Panc1 (cell line): ENCODE data around the gene STXBP5L. TPM values are rescaled to one million over a fixed set of nuclear protein-coding genes. Genes with fewer than 3 reads are reported as not detected.

ENCODE experiments used
- ATAC-seq: fragments of 200-7000 bp; cut with Tn5 transposase; 2 replicates; pipeline ENCODE4 v1.9.1; 2020; ENCODE audit warnings: mild to moderate bottlenecking, moderate library complexity
- BruUV-seq: library from RNA; stranded (reverse); fragments of 400-500 nt; replicated peaks from 2 replicates; lab custom pipeline; 2021; lab: Mats Ljungman, UMichigan
- CTCF ChIA-PET: fragments of 300-600 bp; sonication (Branson Sonifier 250); formaldehyde crosslinking; loops from one replicate; lab custom pipeline; 2022; ENCODE audit warnings: antibody characterized with exemption; lab: Charles Lee
- POLR2A ChIA-PET: fragments of 300-600 bp; sonication (Branson Sonifier 250); formaldehyde crosslinking; loops from one replicate; lab custom pipeline; 2022; ENCODE audit warnings: antibody characterized with exemption; lab: Charles Lee
- DNase-seq: peaks from one replicate; pipeline ENCODE4 v3.0.0-alpha.2; 2010; ENCODE audit warnings: low read depth, low spot score
- H3K27ac ChIP-seq: 2 replicates; pipeline ENCODE4 v1.5.1; 2011; ENCODE audit warnings: mild to moderate bottlenecking, low read length, inconsistent platforms
- H3K27me3 ChIP-seq: fragments of 200-500 bp; sonication (Bioruptor generic); 2 replicates; pipeline ENCODE4 v1.6.0; 2014; ENCODE audit warnings: low read length, inconsistent platforms; ENCODE audit not compliant: control insufficient read depth, insufficient read depth
- H3K36me3 ChIP-seq: fragments of 200-500 bp; sonication (Bioruptor generic); 2 replicates; pipeline ENCODE4 v1.5.1; 2014; ENCODE audit warnings: inconsistent platforms, mild to moderate bottlenecking, low read length, moderate library complexity; ENCODE audit not compliant: control insufficient read depth, insufficient read depth
- H3K4me1 ChIP-seq: 2 replicates; pipeline ENCODE4 v1.5.1; 2011; ENCODE audit warnings: inconsistent platforms, mild to moderate bottlenecking, low read length, moderate library complexity; ENCODE audit not compliant: control insufficient read depth, insufficient read depth
- H3K4me3 ChIP-seq, 2 experiments: 2 replicates each; pipeline ENCODE4 v1.5.1; 2011 to 2012; ENCODE audit warnings: low read depth in 2 of 2, low read length in 2 of 2, mild to moderate bottlenecking in 2 of 2, inconsistent platforms in 1 of 2, moderate library complexity in 1 of 2
- H3K9me3 ChIP-seq: fragments of 200-500 bp; sonication (Bioruptor generic); 2 replicates; pipeline ENCODE4 v1.5.1; 2014; ENCODE audit warnings: low read depth, mild to moderate bottlenecking, inconsistent platforms, low read length, moderate library complexity; ENCODE audit not compliant: control insufficient read depth, insufficient read depth
- CTCF ChIP-seq: fragments of 450-650 bp; IDR thresholded peaks from 2 replicates; pipeline ENCODE4 v1.5.1; 2017; ENCODE audit warnings: mild to moderate bottlenecking
- POLR2AphosphoS5 ChIP-seq: IDR thresholded peaks from 2 replicates; pipeline ENCODE4 v1.6.1; 2012; ENCODE audit warnings: mild to moderate bottlenecking, low read depth, low read length, moderate library complexity
- REST ChIP-seq, 2 experiments: IDR thresholded peaks; 2 replicates each; pipeline ENCODE4 v1.6.1; 2011 to 2012; ENCODE audit warnings: low read depth in 2 of 2, control low read depth in 1 of 2, low read length in 1 of 2, mild to moderate bottlenecking in 1 of 2, moderate library complexity in 1 of 2; ENCODE audit not compliant: insufficient read depth in 1 of 2
- SIN3A ChIP-seq: IDR thresholded peaks from 2 replicates; pipeline ENCODE4 v1.6.1; 2012; ENCODE audit warnings: low read depth, mild to moderate bottlenecking, low read length, moderate library complexity, borderline replicate concordance; ENCODE audit not compliant: insufficient read depth
- TCF7L2 ChIP-seq: IDR thresholded peaks from 2 replicates; pipeline ENCODE4 v1.6.1; 2011; ENCODE audit warnings: mild to moderate bottlenecking, low read depth, low read length, inconsistent platforms
- in situ Hi-C: cut with HindIII; loops from 2 replicates; pipeline ENCODE4 v1.10.0; 2016; ENCODE audit warnings: low sequenced_read_pairs, low pct_unique_long_range_greater_than_20kb
- intact Hi-C: fragments of 100-400 bp; cut with micrococcal nuclease; formaldehyde crosslinking; loops from one replicate; pipeline ENCODE4 v1.10.0; 2022; ENCODE audit not compliant: unreplicated experiment
- total RNA-seq: library from RNA; stranded (reverse); gene quantifications from one replicate; pipeline ENCODE4 v1.2.1, GENCODE V29; 2021; ENCODE audit not compliant: unreplicated experiment

Gene STXBP5L
- total RNA-seq, 1 experiment from 2014 or later: 0.05 TPM

GRCh38 chr3:121126707-121127035 lies 218.7 kb downstream of the STXBP5L start:
- H3K9me3 ChIP-seq: no peaks in the 10 kb centered on the region
- intact Hi-C loops: no loop called here
- H3K27me3 ChIP-seq: no peaks in the 10 kb centered on the region
- ATAC-seq (no peak), DNase-seq (no peak)
- no peak for TF ChIP-seq SIN3A
- no peak overlapping the region for H3K4me3 ChIP-seq
- H3K27ac ChIP-seq: no peak overlapping the region
- H3K4me1 ChIP-seq: no peaks in the 10 kb centered on the region
- in situ Hi-C loops: no loop called here
- CTCF ChIA-PET: no interaction called here
- no peaks in the 10 kb centered on the region for H3K36me3 ChIP-seq
- POLR2A ChIA-PET: no interaction called here
- no TSS peak for BruUV-seq

GRCh38 chr3:121152573-121152972 lies 244.6 kb downstream of the STXBP5L start:
- in situ Hi-C loops (no loop called here), intact Hi-C loops (no loop called here)
- 0 out of 2 replicates have a peak, but pooled peaks cover 3% of the 10 kb centered on the region for H3K9me3 ChIP-seq
- no peak overlapping the region for H3K27ac ChIP-seq
- ChIA-PET CTCF (no interaction called here), POLR2A (no interaction called here)
- DNase-seq (peak; percentile 2), ATAC-seq (0 out of 2 replicates have a peak, but pooled peaks have one; percentile 62)
- H3K27me3 ChIP-seq: no peaks in the 10 kb centered on the region
- no peak overlapping the region for H3K4me3 ChIP-seq
- H3K4me1 ChIP-seq: no peaks in the 10 kb centered on the region
- no TSS peak for BruUV-seq
- TF ChIP-seq REST (IDR thresholded peaks at IDR 0.05; ENCODE audit: insufficient read depth in 1 of 2, low read depth in 2 of 2, low read length in 1 of 2): no peak
- peak; percentile 26; the same call in 1 of the 2 replicates for TF ChIP-seq CTCF
- no peak for TF ChIP-seq TCF7L2
- TF ChIP-seq SIN3A: no peak
- no peak for TF ChIP-seq POLR2AphosphoS5
- no peaks in the 10 kb centered on the region; the same call in 1 of the 2 replicates for H3K36me3 ChIP-seq

- Histone ChIP-seq H3K9me3 (no peaks in the 10 kb centered on the region), H3K27ac (no peak overlapping the region), H3K27me3 (no peaks in the 10 kb centered on the region), H3K36me3 (no peaks in the 10 kb centered on the region; the same call in 1 of the 2 replicates), H3K4me1 (no peaks in the 10 kb centered on the region), H3K4me3 (no peak overlapping the region)
- ChIA-PET CTCF (interaction anchor here (0.7 kb wide), 1 partner anchor 466 kb away, joined by 5 read pairs; no protein-coding TSS in a partner anchor), POLR2A (no interaction called here)
- TF ChIP-seq CTCF (no peak), SIN3A (no peak), POLR2AphosphoS5 (no peak), TCF7L2 (no peak), REST (IDR thresholded peaks at IDR 0.05; ENCODE audit: insufficient read depth in 1 of 2, low read depth in 2 of 2, low read length in 1 of 2) (no peak)
- in situ Hi-C loops (no loop called here), intact Hi-C loops (no loop called here)
- BruUV-seq: no TSS peak
- DNase-seq (no peak), ATAC-seq (no peak)
Observed at GRCh38 chr3:121153851-121154250, 245.8 kb downstream of the STXBP5L start.
